Kidney epithelial cell (primary cell): ENCODE results near the gene CCDC83. TPM values are rescaled to one million over a fixed set of nuclear protein-coding genes. Genes with fewer than 3 reads are reported as not detected.

ENCODE experiments used
- DNase-seq: peaks from one replicate; pipeline ENCODE4 v3.0.0-alpha.2; 2010; ENCODE audit warnings: low read depth
- H3K27me3 ChIP-seq: 2 replicates; pipeline ENCODE4 v1.6.0; 2011; ENCODE audit warnings: low read length; ENCODE audit not compliant: control insufficient read depth, insufficient read depth
- H3K36me3 ChIP-seq: 2 replicates; pipeline ENCODE4 v1.5.1; 2011; ENCODE audit warnings: low read length; ENCODE audit not compliant: control insufficient read depth, insufficient read depth
- H3K4me3 ChIP-seq: 2 replicates; pipeline ENCODE4 v1.5.1; 2011; ENCODE audit warnings: low read depth, mild to moderate bottlenecking, control low read depth, low read length
- total RNA-seq: library from RNA; depleted of rRNA; stranded (reverse); fragments of >200 nt; gene quantifications from 2 replicates; pipeline ENCODE4 v1.2.3, GENCODE V29; 2015
- TF ChIP-seq, protein P1 (sequence below): IDR thresholded peaks from 2 replicates; pipeline ENCODE4 v1.5.1; 2011; ENCODE audit warnings: mild to moderate bottlenecking, moderate library complexity, low read length, control low read depth, inconsistent platforms; ENCODE audit not compliant: insufficient read depth, poor library complexity, severe bottlenecking

Gene CCDC83
- total RNA-seq, 1 donor from 2014 or later = not detected

- no peak for DNase-seq
Measured at GRCh38 chr11:85934596-85935169, 79.5 kb downstream of the CCDC83 start.

DNA sequence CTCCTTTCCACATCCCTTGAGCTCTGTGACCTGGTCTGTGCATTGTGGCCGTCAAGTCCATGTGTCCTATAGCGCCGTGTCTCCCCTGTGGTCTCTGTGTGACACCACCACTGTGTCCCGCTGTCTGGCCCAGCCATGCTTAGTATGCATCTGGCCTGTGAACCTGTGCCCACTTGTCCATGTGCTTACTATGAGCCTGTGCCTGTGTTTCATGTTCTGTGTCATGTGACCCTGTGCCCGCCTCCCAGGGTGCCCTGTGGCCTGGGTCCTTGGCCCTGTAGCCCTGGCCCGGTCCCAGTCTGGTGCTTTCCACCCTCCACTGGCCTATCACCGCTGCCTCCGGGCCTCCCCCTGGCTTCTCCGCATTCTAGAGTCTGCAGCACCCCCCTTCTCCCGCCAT, 80.6 kb downstream of the CCDC83 start:
- no peaks in the 10 kb centered on the region for H3K27me3 ChIP-seq
- H3K36me3 ChIP-seq = no peaks in the 10 kb centered on the region
- no peak overlapping the region for H3K4me3 ChIP-seq
- TF ChIP-seq, protein P1, sequence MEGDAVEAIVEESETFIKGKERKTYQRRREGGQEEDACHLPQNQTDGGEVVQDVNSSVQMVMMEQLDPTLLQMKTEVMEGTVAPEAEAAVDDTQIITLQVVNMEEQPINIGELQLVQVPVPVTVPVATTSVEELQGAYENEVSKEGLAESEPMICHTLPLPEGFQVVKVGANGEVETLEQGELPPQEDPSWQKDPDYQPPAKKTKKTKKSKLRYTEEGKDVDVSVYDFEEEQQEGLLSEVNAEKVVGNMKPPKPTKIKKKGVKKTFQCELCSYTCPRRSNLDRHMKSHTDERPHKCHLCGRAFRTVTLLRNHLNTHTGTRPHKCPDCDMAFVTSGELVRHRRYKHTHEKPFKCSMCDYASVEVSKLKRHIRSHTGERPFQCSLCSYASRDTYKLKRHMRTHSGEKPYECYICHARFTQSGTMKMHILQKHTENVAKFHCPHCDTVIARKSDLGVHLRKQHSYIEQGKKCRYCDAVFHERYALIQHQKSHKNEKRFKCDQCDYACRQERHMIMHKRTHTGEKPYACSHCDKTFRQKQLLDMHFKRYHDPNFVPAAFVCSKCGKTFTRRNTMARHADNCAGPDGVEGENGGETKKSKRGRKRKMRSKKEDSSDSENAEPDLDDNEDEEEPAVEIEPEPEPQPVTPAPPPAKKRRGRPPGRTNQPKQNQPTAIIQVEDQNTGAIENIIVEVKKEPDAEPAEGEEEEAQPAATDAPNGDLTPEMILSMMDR = no peak
- DNase-seq = no peak

More at GRCh38 chr11:85934596-85935169, 79.5 kb downstream of the CCDC83 start:
- TF ChIP-seq, protein P1 = no peak
- Histone ChIP-seq H3K27me3 (no peaks in the 10 kb centered on the region), H3K4me3 (no peak overlapping the region), H3K36me3 (no peaks in the 10 kb centered on the region)

DNA sequence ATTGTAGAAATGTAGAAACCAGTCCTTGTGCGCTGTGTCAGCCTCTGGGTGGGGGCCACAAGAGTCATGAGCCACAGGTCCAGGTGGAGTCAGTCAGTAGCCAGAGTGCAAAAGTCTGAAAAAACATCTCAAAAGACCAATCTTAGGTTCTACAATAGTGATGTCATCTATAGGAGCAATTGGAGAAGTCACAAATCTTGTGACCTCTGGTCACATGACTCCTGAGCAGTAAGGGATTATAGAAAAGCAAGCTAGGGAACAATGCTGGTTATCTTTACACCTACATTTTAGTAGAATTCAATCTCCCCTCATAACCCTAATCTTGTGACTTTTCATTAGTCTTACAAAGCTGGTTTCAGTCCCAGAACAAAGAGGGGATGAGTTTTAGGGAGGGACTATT, 82.7 kb downstream of the CCDC83 start:
- no peak for DNase-seq
- Histone ChIP-seq H3K27me3 (no peaks in the 10 kb centered on the region), H3K36me3 (no peaks in the 10 kb centered on the region), H3K4me3 (no peak overlapping the region)
- TF ChIP-seq, protein P1 = no peak

- DNase-seq = no peak
- Histone ChIP-seq H3K4me3 (no peak overlapping the region), H3K36me3 (no peaks in the 10 kb centered on the region), H3K27me3 (no peaks in the 10 kb centered on the region)
- TF ChIP-seq, protein P1 = no peak
Measured at GRCh38 chr11:85939099-85940015, 84.2 kb downstream of the CCDC83 start.

DNA sequence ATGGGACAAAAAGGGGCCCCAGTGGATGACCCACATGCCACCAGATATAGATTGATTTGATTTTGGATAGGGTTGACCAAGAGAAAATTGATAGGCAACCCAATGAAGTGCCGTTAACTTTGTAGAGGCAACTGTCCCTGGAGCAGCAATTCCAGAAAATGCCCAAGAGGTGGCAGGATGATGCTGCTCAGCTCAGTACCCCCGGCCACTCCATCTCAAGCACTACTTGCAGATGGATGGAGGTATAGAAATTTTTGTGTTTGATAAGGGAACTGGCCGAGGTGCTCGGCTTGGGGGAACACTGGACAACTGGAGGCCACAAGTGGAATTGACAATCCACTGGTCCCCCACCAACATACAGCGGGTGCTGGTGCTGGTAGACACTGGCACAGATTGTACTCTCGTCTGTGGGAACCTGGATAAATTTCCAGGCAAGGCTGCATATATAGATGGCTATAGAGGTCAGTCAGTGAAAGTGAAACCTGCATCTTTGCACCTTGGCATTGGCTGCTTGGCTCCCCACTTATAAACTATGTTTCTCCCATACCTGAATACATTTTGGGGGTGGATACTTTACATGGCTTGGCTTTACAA, 86.3 kb downstream of the CCDC83 start:
- no peaks in the 10 kb centered on the region for H3K36me3 ChIP-seq
- H3K4me3 ChIP-seq = no peak overlapping the region
- DNase-seq = peak; percentile 12
- TF ChIP-seq, protein P1 = peak; percentile 68
- H3K27me3 ChIP-seq = no peaks in the 10 kb centered on the region
